ENCODE measurements around the gene KLHL22.
"Not testable (repeated sequence)": the region's sequence is repeated elsewhere in the genome, so short reads cannot be mapped to it uniquely, and the experiment has no call there.

The KLHL22 gene

GRCh38 chr22:20466659-20467379 is 28.8 kb downstream of the KLHL22 start:
- no peak for DNase-seq

- DNase-seq = no peak
These were observed 29.9 kb downstream of the KLHL22 start for GRCh38 chr22:20465759-20466077.

- DNase-seq = no peak
These were observed 30.5 kb downstream of the KLHL22 start for GRCh38 chr22:20464912-20465758.

GRCh38 chr22:20464096-20464614 is 31.4 kb downstream of the KLHL22 start:
- peak; percentile 53 for DNase-seq

GRCh38 chr22:20463324-20464095 is 32.1 kb downstream of the KLHL22 start:
- peak; percentile 29 for DNase-seq

- no peak for DNase-seq
These were observed 35.7 kb downstream of the KLHL22 start for GRCh38 chr22:20459862-20460261.

- no peak for DNase-seq
These were observed 36.4 kb downstream of the KLHL22 start for GRCh38 chr22:20459152-20459542.

- DNase-seq = no peak
These were observed 37.0 kb downstream of the KLHL22 start for GRCh38 chr22:20458530-20459151.

- DNase-seq = no peak
These were observed 37.9 kb downstream of the KLHL22 start for GRCh38 chr22:20457506-20458240.

GRCh38 chr22:20456722-20457076 is 38.9 kb downstream of the KLHL22 start:
- no peak for DNase-seq

GRCh38 chr22:20456064-20456721 is 39.4 kb downstream of the KLHL22 start:
- peak; percentile 76 for DNase-seq

- DNase-seq = no peak
These were observed 39.9 kb downstream of the KLHL22 start for GRCh38 chr22:20455709-20456063.

GRCh38 chr22:20453222-20453621 is 42.4 kb downstream of the KLHL22 start:
- no peak for DNase-seq

GRCh38 chr22:20451920-20452319 is 43.7 kb downstream of the KLHL22 start:
- DNase-seq = no peak

- DNase-seq = not testable (repeated sequence)
These were observed 44.3 kb downstream of the KLHL22 start for GRCh38 chr22:20451129-20451778.

GRCh38 chr22:20450551-20450906 is 45.1 kb downstream of the KLHL22 start:
- DNase-seq = no peak

GRCh38 chr22:20449819-20450550 is 45.6 kb downstream of the KLHL22 start:
- DNase-seq = no peak

- no peak for DNase-seq
These were observed 47.0 kb downstream of the KLHL22 start for GRCh38 chr22:20448630-20449029.

GRCh38 chr22:20446383-20446970 is 49.1 kb downstream of the KLHL22 start:
- no peak for DNase-seq

GRCh38 chr22:20444325-20444724 is 51.3 kb downstream of the KLHL22 start:
- no peak for DNase-seq
